Heart left ventricle (tissue), 16 donors: ENCODE results near the gene SLC22A13. TPM values are rescaled to one million over a fixed set of nuclear protein-coding genes. Genes with fewer than 3 reads are reported as not detected.
"Not testable (repeated sequence)": the region's sequence is repeated elsewhere in the genome, so short reads cannot be mapped to it uniquely, and the experiment has no call there.

ENCODE experiments used
- ATAC-seq, 4 donors: fragments of 200-7000 bp; cut with Tn5 transposase; one replicate each; pipeline ENCODE4 v1.9.1; 2020 to 2022; ENCODE audit warnings: moderate library complexity in 4 of 4, mild to moderate bottlenecking in 3 of 4, moderate number of reproducible peaks in 1 of 4
- DNase-seq, 5 donors: peaks; one replicate each; pipeline ENCODE4 v3.0.0-alpha.2; 2020
- H3K27ac ChIP-seq, 12 donors: fragments of 200-600 bp; sonication (generic) in 4 of 12; one replicate each; pipeline versions ENCODE4 v1.5.0 to v1.8.0; 2016 to 2022; ENCODE audit warnings: mild to moderate bottlenecking in 2 of 12
- H3K27me3 ChIP-seq, 9 donors: fragments of 200-600 bp; sonication (generic) in 2 of 9; one replicate each; pipeline versions ENCODE4 v1.5.1 to v1.8.0; 2016 to 2022; ENCODE audit warnings: mild to moderate bottlenecking in 3 of 9
- H3K36me3 ChIP-seq, 9 donors: fragments of 200-600 bp; sonication (generic) in 2 of 9; one replicate each; pipeline versions ENCODE4 v1.5.0 to v1.8.0; 2018 to 2022; ENCODE audit warnings: mild to moderate bottlenecking in 2 of 9
- H3K4me1 ChIP-seq, 12 donors: fragments of 200-600 bp; sonication (generic) in 4 of 12; one replicate each; pipeline versions ENCODE4 v1.5.0 to v1.8.0; 2016 to 2022; ENCODE audit warnings: mild to moderate bottlenecking in 3 of 12
- H3K4me3 ChIP-seq, 12 donors: fragments of 200-600 bp; sonication (generic) in 4 of 12; one replicate each; pipeline versions ENCODE4 v1.5.0 to v1.8.0; 2017 to 2022; ENCODE audit warnings: mild to moderate bottlenecking in 9 of 12, moderate library complexity in 4 of 12
- H3K9me3 ChIP-seq, 12 donors: fragments of 200-600 bp; sonication (generic) in 4 of 12; one replicate each; pipeline versions ENCODE4 v1.5.0 to v1.8.0; 2016 to 2022; ENCODE audit warnings: mild to moderate bottlenecking in 1 of 12
- POLR2A ChIP-seq, 2 donors: fragments of 450-650 bp; IDR thresholded peaks; one replicate each; pipeline ENCODE4 v1.6.1; 2017; ENCODE audit warnings: antibody characterized with exemption in 2 of 2, mild to moderate bottlenecking in 2 of 2, moderate library complexity in 2 of 2
- WGBS, 4 donors: extraction: QIAGEN DNeasy Blood & Tissue Kit in 2 of 4; methylation state at CpG; one replicate each; pipeline versions ENCODE4 v1.1.5 to v1.1.7; 2013 to 2018; 5-methylcytosine and 5-hydroxymethylcytosine counted together
- intact Hi-C, 10 donors: fragments of 100-400 bp; cut with DNase I; formaldehyde crosslinking; loops; one replicate each; pipeline versions ENCODE4 v1.11.1 to v1.14.2; 2022
- polyA plus RNA-seq, 2 donors: library from polyadenylated mRNA; stranded (reverse); fragments of 200-250 nt; gene quantifications; one replicate each; pipeline ENCODE4 v1.2.3, GENCODE V29; 2013
- total RNA-seq, 9 donors: library from RNA; depleted of rRNA in 2 of 9; stranded (reverse); fragments of >200 nt in 2 of 9; fragmentation: NEBNext Ultra II Directional in 3 of 9; extraction: Animal tissue kit (Norgen Biotek cat#: 25700) in 3 of 9; gene quantifications; one replicate each; pipeline versions ENCODE4 v1.1.0 to v1.2.4, GENCODE V29; 2016 to 2023
- TF ChIP-seq, protein P1 (sequence below), 12 donors: fragments of 200-600 bp; sonication (generic) in 4 of 12; IDR thresholded peaks; one replicate each; pipeline versions ENCODE4 v1.5.0 to v1.8.0; 2018 to 2022; ENCODE audit warnings: antibody characterized with exemption in 12 of 12, mild to moderate bottlenecking in 5 of 12
- donor health status: ischemic (EF 13 %, LVEDD 7.1; RV severe dilation, severe dysfunction).
- donor health status: healthy with polysubstance abuse.
- donor health status: DM: no; HTN: yes; CAD: no.
- donor health status: DM: no; HTN: no; CAD: no.
- donor health status: ischemic (EF 25% LVEDD 6.9; RV normal size, moderate dysfunction).
- donor health status: ischemic (EF 25% LVEDD 5.7; RV mildly dilated, moderate dysfunction).
- donor health status: healthy.
- donor health status: DM: yes; HTN: yes; CAD: no.
- donor health status: ischemic (EF 35%, LVEDD 5.7; RV mildly dilated, moderate dysfunction).
- donor health status: nonischemic (EF 11% LVEDD 7.7; RV severe dilation, severe dysfunction).
- donor health status: DM: yes; HTN: yes; CAD: no.
- donor health status: PGD.
- donor health status: ischemic (EF 29% LVEDD 5.4; RV normal size, mild dysfunction).
- donor health status: nonischemic (EF 23%, LVEDD 6.1; RV moderate dilation, normal function).

SLC22A13 gene
- total and polyA plus RNA-seq, 11 donors: 0.07 to 0.24 (median 0.13) TPM; not detected in 5

GRCh38 chr3:38284756-38285150 is 19.1 kb downstream of the SLC22A13 start:
- no peaks in the 10 kb centered on the region for H3K36me3 ChIP-seq
- H3K4me3 ChIP-seq: no peak overlapping the region
- H3K9me3 ChIP-seq: no peaks in the 10 kb centered on the region
- no peaks in the 10 kb centered on the region for H3K4me1 ChIP-seq
- WGBS, 4 donors: 92 to 95% (median 94%) methylated on average over 6 of the region's 6 CpGs
- TF ChIP-seq, protein P1, sequence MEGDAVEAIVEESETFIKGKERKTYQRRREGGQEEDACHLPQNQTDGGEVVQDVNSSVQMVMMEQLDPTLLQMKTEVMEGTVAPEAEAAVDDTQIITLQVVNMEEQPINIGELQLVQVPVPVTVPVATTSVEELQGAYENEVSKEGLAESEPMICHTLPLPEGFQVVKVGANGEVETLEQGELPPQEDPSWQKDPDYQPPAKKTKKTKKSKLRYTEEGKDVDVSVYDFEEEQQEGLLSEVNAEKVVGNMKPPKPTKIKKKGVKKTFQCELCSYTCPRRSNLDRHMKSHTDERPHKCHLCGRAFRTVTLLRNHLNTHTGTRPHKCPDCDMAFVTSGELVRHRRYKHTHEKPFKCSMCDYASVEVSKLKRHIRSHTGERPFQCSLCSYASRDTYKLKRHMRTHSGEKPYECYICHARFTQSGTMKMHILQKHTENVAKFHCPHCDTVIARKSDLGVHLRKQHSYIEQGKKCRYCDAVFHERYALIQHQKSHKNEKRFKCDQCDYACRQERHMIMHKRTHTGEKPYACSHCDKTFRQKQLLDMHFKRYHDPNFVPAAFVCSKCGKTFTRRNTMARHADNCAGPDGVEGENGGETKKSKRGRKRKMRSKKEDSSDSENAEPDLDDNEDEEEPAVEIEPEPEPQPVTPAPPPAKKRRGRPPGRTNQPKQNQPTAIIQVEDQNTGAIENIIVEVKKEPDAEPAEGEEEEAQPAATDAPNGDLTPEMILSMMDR (IDR thresholded peaks at IDR 0.05): no peak
- TF ChIP-seq POLR2A (IDR thresholded peaks at IDR 0.05): no peak
- intact Hi-C loops: no loop called here
- no peak for DNase-seq
- H3K27me3 ChIP-seq: no peaks in the 10 kb centered on the region
- no peak for ATAC-seq
- H3K27ac ChIP-seq: no peak overlapping the region

DNA sequence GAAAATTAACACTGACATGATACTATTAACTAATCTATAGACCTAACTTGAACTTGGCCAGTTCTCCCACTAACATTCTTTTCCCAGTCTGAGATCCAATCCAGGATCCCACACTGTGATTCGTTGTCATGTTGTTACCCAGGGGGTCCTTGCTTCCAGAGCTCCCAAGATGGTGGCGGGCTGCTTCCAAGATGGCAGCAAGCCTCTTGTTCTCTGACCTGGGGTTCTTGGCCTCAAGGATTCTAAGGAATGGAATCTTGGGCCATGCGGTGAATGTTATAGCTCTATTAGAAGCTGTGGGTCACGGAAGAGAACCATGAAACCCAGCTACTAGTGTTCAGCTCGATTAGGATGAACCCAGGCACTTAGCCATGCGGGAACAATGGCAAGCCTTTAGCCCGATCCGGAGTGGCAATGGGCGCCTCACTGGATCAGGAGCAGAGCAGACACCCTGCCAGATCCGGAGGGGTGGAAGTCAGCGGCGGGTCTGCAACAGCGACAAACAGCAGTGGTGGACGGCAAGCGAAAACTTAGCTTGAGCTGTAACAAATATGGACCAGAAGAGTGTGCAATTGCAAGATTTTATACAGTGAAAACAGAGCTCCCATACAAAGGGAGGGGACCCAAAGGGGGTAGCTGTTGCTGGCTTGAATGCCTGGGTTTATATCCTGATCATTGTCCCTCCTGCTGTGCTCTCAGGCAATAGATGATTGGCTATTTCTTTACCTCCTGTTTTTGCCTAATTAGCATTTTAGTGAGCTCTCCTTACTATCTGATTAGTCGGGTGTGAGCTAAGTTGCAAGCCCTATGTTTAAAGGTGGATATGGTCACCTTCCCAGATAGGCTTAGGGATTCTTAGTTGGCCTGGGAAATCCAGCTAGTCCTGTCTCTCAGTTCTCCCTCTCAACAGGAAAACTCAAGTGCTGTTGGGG is 23.9 kb downstream of the SLC22A13 start:
- intact Hi-C loops, H3K36me3 ChIP-seq: not testable (repeated sequence)
- 93 to 96% (median 94%) methylated on average over 16 of the region's 16 CpGs for WGBS, 4 donors

GRCh38 chr3:38297053-38297452 is 31.4 kb downstream of the SLC22A13 start:
- DNase-seq, H3K27me3 ChIP-seq, H3K4me3 ChIP-seq, intact Hi-C loops, H3K36me3 ChIP-seq, ATAC-seq, H3K4me1 ChIP-seq, H3K9me3 ChIP-seq, H3K27ac ChIP-seq: not testable (repeated sequence)
- WGBS, 4 donors: 84 to 89% (median 87%) methylated on average over 4 of the region's 4 CpGs

More for the DNA sequence above, 23.9 kb downstream of the SLC22A13 start:
- not testable (repeated sequence) for H3K4me1 ChIP-seq, ATAC-seq, H3K4me3 ChIP-seq, H3K27me3 ChIP-seq, H3K27ac ChIP-seq, H3K9me3 ChIP-seq, DNase-seq

GRCh38 chr3:38297537-38297936 is 31.9 kb downstream of the SLC22A13 start:
- Histone ChIP-seq H3K4me1 (no peaks in the 10 kb centered on the region), H3K4me3 (no peak overlapping the region), H3K27ac (no peak overlapping the region), H3K36me3 (no peaks in the 10 kb centered on the region), H3K27me3 (no peaks in the 10 kb centered on the region), H3K9me3 (no peaks in the 10 kb centered on the region)
- ATAC-seq (no peak), DNase-seq (no peak)
- TF ChIP-seq, protein P1 (IDR thresholded peaks at IDR 0.05): no peak
- TF ChIP-seq POLR2A (IDR thresholded peaks at IDR 0.05): no peak
- intact Hi-C loops: no loop called here

DNA sequence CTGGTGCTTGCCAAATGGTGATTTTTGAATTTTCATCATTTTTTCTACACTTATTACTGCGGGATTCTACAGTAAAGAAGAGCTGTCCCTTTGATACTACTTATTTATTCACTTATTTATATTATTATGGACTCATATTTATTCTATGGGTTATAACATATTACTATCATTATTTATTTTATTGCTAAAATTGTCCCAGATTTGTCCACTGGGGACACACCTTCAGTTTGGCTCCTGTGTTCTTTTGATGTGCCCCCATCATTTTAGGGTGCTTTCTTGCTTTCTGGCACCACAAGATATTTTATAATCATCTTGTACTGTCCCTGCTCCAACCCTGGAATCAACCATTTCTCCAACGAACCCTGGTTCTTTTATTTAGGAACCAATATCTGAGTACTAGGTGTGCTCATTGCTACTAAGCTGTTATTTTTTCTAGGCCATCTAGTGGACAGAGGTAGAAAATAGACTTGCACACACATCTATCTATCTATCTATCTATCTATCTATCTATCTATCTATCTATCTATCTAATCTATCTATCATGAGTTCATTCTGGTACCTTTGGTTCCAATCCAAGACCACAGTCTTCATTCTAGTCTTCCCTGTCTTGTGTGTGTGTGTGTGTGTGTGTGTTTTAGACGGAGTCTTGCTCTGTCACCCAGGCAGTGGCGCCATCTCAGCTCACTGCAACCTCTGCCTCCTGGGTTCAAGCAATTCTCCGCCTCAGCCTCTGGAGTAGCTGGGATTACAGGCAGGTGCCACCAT is 32.5 kb downstream of the SLC22A13 start:
- DNase-seq: no peak
- ATAC-seq: no peak
- WGBS, 4 donors: 81 to 87% (median 85%) methylated on average over 5 of the region's 5 CpGs

More for the DNA sequence above, 32.5 kb downstream of the SLC22A13 start:
- Histone ChIP-seq H3K4me3 (no peak overlapping the region), H3K36me3 (no peaks in the 10 kb centered on the region), H3K27me3 (no peaks in the 10 kb centered on the region), H3K9me3 (no peaks in the 10 kb centered on the region), H3K4me1 (no peaks in the 10 kb centered on the region), H3K27ac (no peak overlapping the region)
- TF ChIP-seq POLR2A (IDR thresholded peaks at IDR 0.05): no peak
- TF ChIP-seq, protein P1 (IDR thresholded peaks at IDR 0.05): peak in 4 of 12 donors; percentile 5 to 17 (median 10)
- intact Hi-C loops: no loop called here
